HepG2 (cell line): ENCODE results near the gene TBL2. TPM values are rescaled to one million over a fixed set of nuclear protein-coding genes. Genes with fewer than 3 reads are reported as not detected.
A peak's percentile ranks its signal among the peaks of the same experiment; 100 is the strongest.

Experiments used
- CENPT ChIP-seq: sonication (generic); formaldehyde crosslinking; IDR thresholded peaks from 2 replicates; pipeline ENCODE4 v1.8.0; 2022; ENCODE audit warnings: low read depth, mild to moderate bottlenecking, moderate library complexity, missing genetic modification reagents
- MLLT10 ChIP-seq: sonication (generic); formaldehyde crosslinking; IDR thresholded peaks from 2 replicates; pipeline ENCODE4 v1.4.0; 2020; ENCODE audit warnings: missing genetic modification reagents
- PHB2 ChIP-seq: fragments of 450-650 bp; IDR thresholded peaks from 2 replicates; pipeline ENCODE4 v1.6.1; 2018; ENCODE audit not compliant: partially characterized antibody
- XBP1 ChIP-seq: sonication (generic); formaldehyde crosslinking; IDR thresholded peaks from 2 replicates; pipeline ENCODE4 v1.5.0; 2020; ENCODE audit warnings: missing genetic modification reagents
- ZC3H4 ChIP-seq: sonication (generic); formaldehyde crosslinking; IDR thresholded peaks from 2 replicates; pipeline ENCODE4 v1.4.0; 2020; ENCODE audit warnings: missing genetic modification reagents, borderline replicate concordance
- ZFP37 ChIP-seq: sonication (generic); formaldehyde crosslinking; IDR thresholded peaks from 2 replicates; pipeline ENCODE4 v1.4.0; 2020; ENCODE audit warnings: missing genetic modification reagents, borderline replicate concordance
- ZNF468 ChIP-seq: sonication (generic); formaldehyde crosslinking; IDR thresholded peaks from 2 replicates; pipeline ENCODE4 v1.8.0; 2022; ENCODE audit warnings: mild to moderate bottlenecking, moderate library complexity, missing genetic modification reagents
- ZNF576 ChIP-seq: sonication (generic); formaldehyde crosslinking; IDR thresholded peaks from 2 replicates; pipeline ENCODE4 v1.4.0; 2020; ENCODE audit warnings: mild to moderate bottlenecking, missing genetic modification reagents
- ZNF772 ChIP-seq: sonication (generic); formaldehyde crosslinking; IDR thresholded peaks from 2 replicates; pipeline ENCODE4 v1.5.0; 2020; ENCODE audit warnings: mild to moderate bottlenecking, missing genetic modification reagents
- ZNF792 ChIP-seq: IDR thresholded peaks from 2 replicates; pipeline ENCODE4 v1.6.1; 2016
- polyA plus RNA-seq, 8 experiments: library from polyadenylated mRNA; depleted of rRNA in 3 of 8; stranded (reverse) in 7 of 8; unstranded in 1 of 8; fragments of >200 nt; fragmentation: Illumina TruSeq in 4 of 8; extraction: Trizol in 4 of 8; gene quantifications; 2 replicates each; pipeline versions ENCODE4 v1.2.1 to v1.2.3, GENCODE V29; 2011 to 2016; ENCODE audit warnings: low read depth in 4 of 8, missing spikeins in 1 of 8, mixed read lengths in 1 of 8; ENCODE audit not compliant: insufficient read depth in 1 of 8
- total RNA-seq, 5 experiments: library from RNA; depleted of rRNA; stranded (reverse); fragments of >200 nt; fragmentation: Illumina TruSeq; extraction: Trizol; gene quantifications; 2 replicates each; pipeline ENCODE4 v1.2.3, GENCODE V29; 2016; ENCODE audit warnings: low read depth in 1 of 5
- TF ChIP-seq, protein P1 (sequence below): IDR thresholded peaks from 2 replicates; pipeline ENCODE4 v1.6.1; 2012; ENCODE audit warnings: inconsistent platforms
- TF ChIP-seq, protein P2 (sequence below): sonication (generic); formaldehyde crosslinking; IDR thresholded peaks from 2 replicates; pipeline ENCODE4 v1.9.0; 2021; ENCODE audit warnings: missing genetic modification reagents, borderline replicate concordance
- TF ChIP-seq, protein P3 (sequence below): sonication (generic); formaldehyde crosslinking; IDR thresholded peaks from 2 replicates; pipeline ENCODE4 v1.4.0; 2020; ENCODE audit warnings: missing genetic modification reagents
- TF ChIP-seq, protein P4 (sequence below): sonication (generic); formaldehyde crosslinking; IDR thresholded peaks from 2 replicates; pipeline ENCODE4 v1.5.1; 2020; ENCODE audit warnings: mild to moderate bottlenecking, missing genetic modification reagents, borderline replicate concordance
- TF ChIP-seq, protein P5 (sequence below): sonication (generic); formaldehyde crosslinking; IDR thresholded peaks from 2 replicates; pipeline ENCODE4 v1.9.0; 2021; ENCODE audit warnings: missing genetic modification reagents, mild to moderate bottlenecking, borderline replicate concordance
- TF ChIP-seq, protein P6 (sequence below): sonication (generic); formaldehyde crosslinking; IDR thresholded peaks from 2 replicates; pipeline ENCODE4 v1.4.0; 2020; ENCODE audit warnings: missing genetic modification reagents

TBL2 gene
- total and polyA plus RNA-seq, 2 of the 13 experiments (the other 11 are each of a cell fraction or from before 2014, with no cell fraction given): 43.4 to 47.2 TPM

GRCh38 chr7:73557397-73558257 lies 20.8 kb downstream of the TBL2 start, which contains the start of gene BCL7B (continued):
- TF ChIP-seq ZNF792 (CRISPR knock-in tag) (0 out of 2 replicates have a peak, but pooled peaks have one; percentile 36), ZFP37 (peak; percentile 86; the same call in 1 of the 2 replicates), PHB2 (no peak), ZNF576 (CRISPR knock-in tag) (peak; percentile 89; the same call in 1 of the 2 replicates), ZNF772 (CRISPR knock-in tag) (peak; percentile 99), CENPT (CRISPR knock-in tag) (peak; percentile 97), ZC3H4 (peak; percentile 86), XBP1 (CRISPR knock-in tag) (peak; percentile 51; the same call in 1 of the 2 replicates), ZNF468 (no peak), MLLT10 (CRISPR knock-in tag) (no peak)
- TF ChIP-seq, protein P1, sequence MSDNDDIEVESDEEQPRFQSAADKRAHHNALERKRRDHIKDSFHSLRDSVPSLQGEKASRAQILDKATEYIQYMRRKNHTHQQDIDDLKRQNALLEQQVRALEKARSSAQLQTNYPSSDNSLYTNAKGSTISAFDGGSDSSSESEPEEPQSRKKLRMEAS: peak; percentile 99
- TF ChIP-seq, protein P2, sequence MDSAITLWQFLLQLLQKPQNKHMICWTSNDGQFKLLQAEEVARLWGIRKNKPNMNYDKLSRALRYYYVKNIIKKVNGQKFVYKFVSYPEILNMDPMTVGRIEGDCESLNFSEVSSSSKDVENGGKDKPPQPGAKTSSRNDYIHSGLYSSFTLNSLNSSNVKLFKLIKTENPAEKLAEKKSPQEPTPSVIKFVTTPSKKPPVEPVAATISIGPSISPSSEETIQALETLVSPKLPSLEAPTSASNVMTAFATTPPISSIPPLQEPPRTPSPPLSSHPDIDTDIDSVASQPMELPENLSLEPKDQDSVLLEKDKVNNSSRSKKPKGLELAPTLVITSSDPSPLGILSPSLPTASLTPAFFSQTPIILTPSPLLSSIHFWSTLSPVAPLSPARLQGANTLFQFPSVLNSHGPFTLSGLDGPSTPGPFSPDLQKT: no peak; the same call in 1 of the 2 replicates
- TF ChIP-seq, protein P3, sequence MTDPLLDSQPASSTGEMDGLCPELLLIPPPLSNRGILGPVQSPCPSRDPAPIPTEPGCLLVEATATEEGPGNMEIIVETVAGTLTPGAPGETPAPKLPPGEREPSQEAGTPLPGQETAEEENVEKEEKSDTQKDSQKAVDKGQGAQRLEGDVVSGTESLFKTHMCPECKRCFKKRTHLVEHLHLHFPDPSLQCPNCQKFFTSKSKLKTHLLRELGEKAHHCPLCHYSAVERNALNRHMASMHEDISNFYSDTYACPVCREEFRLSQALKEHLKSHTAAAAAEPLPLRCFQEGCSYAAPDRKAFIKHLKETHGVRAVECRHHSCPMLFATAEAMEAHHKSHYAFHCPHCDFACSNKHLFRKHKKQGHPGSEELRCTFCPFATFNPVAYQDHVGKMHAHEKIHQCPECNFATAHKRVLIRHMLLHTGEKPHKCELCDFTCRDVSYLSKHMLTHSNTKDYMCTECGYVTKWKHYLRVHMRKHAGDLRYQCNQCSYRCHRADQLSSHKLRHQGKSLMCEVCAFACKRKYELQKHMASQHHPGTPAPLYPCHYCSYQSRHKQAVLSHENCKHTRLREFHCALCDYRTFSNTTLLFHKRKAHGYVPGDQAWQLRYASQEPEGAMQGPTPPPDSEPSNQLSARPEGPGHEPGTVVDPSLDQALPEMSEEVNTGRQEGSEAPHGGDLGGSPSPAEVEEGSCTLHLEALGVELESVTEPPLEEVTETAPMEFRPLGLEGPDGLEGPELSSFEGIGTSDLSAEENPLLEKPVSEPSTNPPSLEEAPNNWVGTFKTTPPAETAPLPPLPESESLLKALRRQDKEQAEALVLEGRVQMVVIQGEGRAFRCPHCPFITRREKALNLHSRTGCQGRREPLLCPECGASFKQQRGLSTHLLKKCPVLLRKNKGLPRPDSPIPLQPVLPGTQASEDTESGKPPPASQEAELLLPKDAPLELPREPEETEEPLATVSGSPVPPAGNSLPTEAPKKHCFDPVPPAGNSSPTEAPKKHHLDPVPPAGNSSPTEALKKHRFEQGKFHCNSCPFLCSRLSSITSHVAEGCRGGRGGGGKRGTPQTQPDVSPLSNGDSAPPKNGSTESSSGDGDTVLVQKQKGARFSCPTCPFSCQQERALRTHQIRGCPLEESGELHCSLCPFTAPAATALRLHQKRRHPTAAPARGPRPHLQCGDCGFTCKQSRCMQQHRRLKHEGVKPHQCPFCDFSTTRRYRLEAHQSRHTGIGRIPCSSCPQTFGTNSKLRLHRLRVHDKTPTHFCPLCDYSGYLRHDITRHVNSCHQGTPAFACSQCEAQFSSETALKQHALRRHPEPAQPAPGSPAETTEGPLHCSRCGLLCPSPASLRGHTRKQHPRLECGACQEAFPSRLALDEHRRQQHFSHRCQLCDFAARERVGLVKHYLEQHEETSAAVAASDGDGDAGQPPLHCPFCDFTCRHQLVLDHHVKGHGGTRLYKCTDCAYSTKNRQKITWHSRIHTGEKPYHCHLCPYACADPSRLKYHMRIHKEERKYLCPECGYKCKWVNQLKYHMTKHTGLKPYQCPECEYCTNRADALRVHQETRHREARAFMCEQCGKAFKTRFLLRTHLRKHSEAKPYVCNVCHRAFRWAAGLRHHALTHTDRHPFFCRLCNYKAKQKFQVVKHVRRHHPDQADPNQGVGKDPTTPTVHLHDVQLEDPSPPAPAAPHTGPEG (CRISPR knock-in tag): peak; percentile 90
- TF ChIP-seq, protein P4, sequence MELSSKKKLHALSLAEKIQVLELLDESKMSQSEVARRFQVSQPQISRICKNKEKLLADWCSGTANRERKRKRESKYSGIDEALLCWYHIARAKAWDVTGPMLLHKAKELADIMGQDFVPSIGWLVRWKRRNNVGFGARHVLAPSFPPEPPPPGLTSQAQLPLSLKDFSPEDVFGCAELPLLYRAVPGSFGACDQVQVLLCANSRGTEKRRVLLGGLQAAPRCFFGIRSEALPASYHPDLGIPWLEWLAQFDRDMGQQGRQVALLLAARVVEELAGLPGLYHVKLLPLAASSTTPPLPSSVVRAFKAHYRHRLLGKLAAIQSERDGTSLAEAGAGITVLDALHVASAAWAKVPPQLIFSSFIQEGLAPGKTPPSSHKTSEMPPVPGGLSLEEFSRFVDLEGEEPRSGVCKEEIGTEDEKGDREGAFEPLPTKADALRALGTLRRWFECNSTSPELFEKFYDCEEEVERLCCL: no peak
- TF ChIP-seq, protein P5, sequence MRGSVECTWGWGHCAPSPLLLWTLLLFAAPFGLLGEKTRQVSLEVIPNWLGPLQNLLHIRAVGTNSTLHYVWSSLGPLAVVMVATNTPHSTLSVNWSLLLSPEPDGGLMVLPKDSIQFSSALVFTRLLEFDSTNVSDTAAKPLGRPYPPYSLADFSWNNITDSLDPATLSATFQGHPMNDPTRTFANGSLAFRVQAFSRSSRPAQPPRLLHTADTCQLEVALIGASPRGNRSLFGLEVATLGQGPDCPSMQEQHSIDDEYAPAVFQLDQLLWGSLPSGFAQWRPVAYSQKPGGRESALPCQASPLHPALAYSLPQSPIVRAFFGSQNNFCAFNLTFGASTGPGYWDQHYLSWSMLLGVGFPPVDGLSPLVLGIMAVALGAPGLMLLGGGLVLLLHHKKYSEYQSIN (CRISPR knock-in tag): no peak
- TF ChIP-seq, protein P6, sequence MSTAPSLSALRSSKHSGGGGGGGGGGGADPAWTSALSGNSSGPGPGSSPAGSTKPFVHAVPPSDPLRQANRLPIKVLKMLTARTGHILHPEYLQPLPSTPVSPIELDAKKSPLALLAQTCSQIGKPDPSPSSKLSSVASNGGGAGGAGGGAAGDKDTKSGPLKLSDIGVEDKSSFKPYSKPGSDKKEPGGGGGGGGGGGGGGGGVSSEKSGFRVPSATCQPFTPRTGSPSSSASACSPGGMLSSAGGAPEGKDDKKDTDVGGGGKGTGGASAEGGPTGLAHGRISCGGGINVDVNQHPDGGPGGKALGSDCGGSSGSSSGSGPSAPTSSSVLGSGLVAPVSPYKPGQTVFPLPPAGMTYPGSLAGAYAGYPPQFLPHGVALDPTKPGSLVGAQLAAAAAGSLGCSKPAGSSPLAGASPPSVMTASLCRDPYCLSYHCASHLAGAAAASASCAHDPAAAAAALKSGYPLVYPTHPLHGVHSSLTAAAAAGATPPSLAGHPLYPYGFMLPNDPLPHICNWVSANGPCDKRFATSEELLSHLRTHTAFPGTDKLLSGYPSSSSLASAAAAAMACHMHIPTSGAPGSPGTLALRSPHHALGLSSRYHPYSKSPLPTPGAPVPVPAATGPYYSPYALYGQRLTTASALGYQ (CRISPR knock-in tag): peak; percentile 79; the same call in 1 of the 2 replicates
